ENCODE data around the gene DEFB123. TPM values are rescaled to one million over a fixed set of nuclear protein-coding genes. Genes with fewer than 3 reads are reported as not detected.
"Not testable (repeated sequence)": the region's sequence is repeated elsewhere in the genome, so short reads cannot be mapped to it uniquely, and the experiment has no call there.

DEFB123 gene, protein sequence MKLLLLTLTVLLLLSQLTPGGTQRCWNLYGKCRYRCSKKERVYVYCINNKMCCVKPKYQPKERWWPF
- not detected for total RNA-seq (ENCODE audit: insufficient read depth, low replicate concordance)

DNA sequence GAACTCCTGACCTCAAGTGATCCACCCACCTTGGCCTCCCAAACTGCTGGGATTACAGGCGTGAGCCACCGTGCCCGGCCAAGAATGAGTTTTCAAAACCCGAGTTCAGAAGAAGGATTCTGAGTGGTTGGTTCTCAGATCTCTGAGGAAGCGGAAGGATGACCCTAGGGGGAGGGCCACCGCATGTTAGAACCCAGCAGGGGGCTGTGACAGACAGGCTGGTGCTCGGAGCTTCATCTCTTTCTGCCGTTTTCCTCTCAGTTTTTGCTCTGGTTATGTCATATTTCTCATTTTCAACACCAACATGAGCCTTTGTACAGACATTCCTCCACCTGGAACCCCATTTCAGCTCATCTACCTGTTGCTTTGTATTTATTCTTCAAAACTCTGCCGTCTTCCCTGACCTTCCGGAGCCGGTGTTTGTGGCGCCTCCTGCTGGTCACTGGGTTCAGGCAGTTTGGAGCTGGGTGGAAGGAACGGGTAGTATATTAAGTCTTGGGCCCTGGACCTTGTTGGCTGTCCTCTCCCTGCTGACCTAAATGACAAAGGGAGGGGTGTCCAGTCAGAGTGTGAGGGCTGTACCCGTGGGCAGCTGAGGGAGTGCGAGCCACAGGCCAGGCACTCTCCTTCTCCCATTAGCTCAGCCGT lies at the start of gene DEFB123:
Gene DEFB123, plus strand, starts transcription at position 621 of the 648 bp plus-strand sequence. CDS start 67 bp downstream, outside the sequence.
- DNase-seq (ENCODE audit: low spot score) = no peak

DNA sequence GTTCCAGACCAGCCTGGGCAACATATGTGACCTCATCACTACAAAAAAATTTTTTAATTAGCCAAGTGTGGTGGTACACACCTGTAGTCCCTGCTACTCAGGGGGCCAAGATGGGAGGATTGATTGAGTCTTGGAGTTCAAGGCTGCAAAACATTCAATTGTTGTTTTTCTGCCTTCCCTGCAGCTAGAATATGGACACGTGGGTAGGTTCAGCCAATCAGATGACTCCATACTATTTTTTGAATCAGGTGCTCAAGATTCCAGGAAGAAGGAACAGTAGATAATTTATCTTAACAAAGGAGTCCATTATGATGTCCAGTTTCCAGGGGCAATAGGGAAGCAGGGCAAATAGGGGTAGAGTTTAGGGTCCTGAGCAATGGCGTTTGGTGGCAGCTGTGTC lies 47.6 kb upstream of the DEFB123 start:
- DNase-seq (ENCODE audit: low spot score) = no peak

DNA sequence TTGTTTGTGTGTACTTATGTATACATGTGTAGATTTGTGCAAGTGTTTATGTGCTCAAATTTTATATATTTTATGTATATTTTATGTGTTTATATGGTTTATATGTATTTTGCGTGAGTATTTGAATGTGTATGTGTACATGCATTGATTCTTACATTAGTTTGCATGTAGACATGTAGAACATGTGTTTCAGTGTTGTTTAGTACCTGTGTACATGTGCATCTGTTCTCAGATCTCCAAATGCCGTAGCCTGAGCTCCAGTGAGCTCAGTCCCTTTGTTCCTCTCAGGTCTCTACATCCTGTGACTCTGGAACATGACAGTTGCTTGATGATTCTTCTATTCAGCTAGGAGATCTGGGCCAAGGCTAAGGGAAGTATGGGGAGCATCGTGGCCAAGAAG lies 45.5 kb upstream of the DEFB123 start:
- DNase-seq (ENCODE audit: low spot score) = no peak

DNA sequence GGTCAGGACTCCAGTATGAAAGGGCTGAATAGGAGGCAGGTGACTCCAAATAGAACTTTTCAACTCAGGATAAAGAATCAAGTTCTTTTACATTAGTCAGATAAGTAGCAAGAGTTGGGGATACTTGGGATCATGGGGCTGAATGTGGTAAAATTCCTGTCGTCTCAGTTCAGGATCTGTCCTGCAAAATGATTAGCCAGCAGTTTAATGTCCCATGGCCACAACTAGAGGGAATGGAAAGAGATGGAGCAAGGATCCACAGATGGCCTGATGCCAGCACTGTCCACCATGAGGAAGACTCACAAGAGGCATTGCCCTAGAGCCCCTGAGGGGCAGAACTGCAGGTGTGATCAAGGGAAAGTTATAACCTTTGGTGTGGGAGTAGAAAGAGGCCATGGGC lies 36.5 kb upstream of the DEFB123 start:
- DNase-seq (ENCODE audit: low spot score) = no peak

DNA sequence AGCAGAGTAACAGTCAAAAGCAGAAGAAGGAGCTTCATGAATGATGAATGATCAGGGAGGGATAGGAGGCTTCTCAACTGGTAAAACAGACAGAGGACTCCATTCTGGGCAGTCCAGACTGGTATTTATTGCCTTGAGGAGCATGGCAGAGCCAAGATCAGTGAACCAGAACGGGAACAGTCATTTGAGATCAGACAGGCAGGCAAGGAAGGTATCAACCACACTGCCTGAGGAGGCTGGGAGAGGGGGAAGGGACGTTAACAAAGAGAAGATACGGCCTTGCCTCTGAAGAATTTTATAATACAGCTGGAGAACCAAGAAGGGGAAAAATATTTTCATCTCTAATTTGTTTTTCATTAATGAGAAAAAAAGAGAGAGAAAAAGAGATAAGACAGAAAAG lies 34.3 kb upstream of the DEFB123 start, which contains the start of gene DEFB121:
Gene DEFB121, minus strand, starts transcription at position 101 of the 400 bp plus-strand sequence. Its CDS starts 63 bp downstream, at position 38.
- DNase-seq (ENCODE audit: low spot score) = no peak

DNA sequence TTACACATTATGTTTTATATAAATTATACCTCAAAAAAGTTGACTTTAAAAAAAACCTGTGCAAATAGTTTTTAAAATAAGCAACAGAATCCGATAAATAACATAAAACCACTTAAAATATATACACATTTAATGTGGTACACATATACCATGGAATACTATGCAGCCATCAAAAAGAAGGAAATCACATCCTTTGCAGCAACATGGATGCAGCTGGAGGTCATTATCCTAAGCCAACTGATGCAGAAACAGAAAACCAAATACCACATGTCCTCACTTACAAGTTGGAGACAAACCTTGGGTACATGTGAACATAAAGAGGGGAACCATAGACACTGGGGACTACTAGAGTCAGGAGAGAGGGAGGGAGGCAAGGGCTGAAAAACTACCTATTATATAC lies 30.4 kb upstream of the DEFB123 start:
- DNase-seq (ENCODE audit: low spot score) = no peak

DNA sequence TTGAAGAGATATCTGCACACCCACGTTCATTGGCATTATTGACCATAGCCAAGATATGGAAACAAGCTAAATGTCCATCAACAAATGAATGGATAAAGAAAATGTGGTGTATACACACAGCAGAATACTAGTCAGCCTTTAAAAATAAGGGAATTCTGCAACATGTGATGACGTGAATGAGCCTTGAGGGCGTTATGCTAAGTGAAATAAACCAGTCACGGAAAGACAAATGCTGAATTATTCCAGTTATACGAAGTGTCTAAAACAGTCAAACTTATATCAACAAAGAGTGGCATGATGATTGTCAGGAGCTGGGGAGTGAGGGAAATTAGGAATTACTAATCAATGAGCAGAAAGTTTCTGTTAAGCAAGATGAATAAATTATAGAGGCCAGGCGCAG lies 26.1 kb upstream of the DEFB123 start:
- no peak for DNase-seq (ENCODE audit: low spot score)

DNA sequence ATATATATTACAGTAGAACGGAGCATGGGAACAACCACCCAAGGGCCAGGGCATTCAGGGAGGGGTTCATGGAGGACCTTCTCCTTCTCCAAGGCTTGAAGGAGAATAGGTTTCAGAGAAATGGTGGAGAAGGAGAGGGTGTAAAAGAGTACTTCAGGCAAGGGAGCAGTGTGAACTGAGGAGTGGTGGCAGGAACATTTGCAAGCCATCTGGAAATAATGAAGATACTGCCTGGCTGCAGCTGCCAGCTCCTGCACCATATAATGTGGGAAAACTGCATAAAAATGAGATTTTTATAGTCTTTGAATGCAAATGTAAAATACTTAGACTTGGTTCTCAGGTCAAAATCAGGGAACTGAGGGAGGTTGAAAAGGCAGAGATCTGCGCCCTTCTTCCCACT lies 24.8 kb upstream of the DEFB123 start:
- DNase-seq (ENCODE audit: low spot score) = no peak

DNA sequence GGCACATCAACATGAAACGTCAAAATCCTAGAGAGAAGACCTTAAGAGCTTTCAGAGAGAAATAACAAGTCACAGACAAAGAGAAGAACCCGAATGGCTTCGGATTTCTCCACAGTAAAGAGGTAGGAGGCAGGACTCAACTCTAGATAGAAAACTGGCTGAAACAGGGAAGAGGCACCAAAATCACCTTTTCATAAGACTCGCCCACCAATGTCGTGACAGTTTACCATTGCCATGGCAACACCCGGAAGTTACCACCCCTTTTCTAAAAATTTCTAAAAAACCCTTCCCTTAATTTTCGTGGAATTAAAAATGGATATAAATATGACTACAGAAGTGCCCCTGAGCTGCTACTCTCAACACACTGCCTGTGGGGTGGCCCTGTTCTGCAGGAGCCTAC lies 22.1 kb upstream of the DEFB123 start:
- DNase-seq (ENCODE audit: low spot score) = no peak

DNA sequence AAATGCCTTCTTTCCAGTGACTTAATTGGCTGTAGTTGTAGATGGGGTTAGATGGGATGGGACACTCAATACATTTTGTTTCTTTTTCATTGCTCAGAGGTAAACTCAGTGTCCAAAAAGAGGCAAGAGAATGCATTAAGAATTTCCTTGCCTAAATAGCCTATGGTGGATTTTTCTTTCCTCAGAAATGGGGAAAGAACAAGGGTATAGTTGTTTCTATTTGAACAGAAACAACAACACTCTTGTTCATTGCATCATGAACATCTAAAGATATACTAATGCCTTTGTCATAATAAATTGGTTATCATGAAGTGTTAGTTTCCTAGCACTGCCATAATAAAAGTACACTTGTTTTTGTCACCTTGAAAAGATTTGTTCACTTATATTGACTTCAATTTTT lies 14.6 kb upstream of the DEFB123 start:
- no peak for DNase-seq (ENCODE audit: low spot score)

DNA sequence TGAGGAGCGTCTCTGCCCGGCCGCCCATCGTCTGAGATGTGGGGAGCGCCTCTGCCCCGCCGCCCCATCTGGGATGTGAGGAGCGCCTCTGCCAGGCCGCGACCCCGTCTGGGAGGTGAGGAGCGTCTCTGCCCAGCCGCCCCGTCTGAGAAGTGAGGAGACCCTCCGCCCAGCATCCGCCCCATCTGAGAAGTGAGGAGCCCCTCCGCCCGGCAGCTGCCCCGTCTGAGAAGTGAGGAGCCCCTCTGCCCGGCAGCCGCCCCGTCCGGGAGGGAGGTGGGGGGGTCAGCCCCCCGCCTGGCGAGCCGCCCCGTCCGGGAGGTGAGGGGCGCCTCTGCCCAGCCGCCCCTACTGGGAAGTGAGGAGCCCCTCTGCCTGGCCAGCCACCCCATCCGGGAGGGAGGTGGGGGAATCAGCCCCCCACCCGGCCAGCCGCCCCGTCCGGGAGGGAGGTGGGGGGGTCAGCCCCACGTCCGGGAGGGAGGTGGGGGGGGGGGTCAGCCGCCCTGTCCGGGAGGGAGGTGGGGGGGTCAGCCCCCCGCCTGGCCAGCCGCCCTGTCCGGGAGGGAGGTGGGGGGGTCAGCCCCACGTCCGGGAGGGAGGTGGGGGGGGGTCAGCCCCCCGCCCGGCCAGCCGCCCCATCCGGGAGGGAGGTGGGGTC lies 13.4 kb upstream of the DEFB123 start:
- DNase-seq (ENCODE audit: low spot score) = not testable (repeated sequence)

DNA sequence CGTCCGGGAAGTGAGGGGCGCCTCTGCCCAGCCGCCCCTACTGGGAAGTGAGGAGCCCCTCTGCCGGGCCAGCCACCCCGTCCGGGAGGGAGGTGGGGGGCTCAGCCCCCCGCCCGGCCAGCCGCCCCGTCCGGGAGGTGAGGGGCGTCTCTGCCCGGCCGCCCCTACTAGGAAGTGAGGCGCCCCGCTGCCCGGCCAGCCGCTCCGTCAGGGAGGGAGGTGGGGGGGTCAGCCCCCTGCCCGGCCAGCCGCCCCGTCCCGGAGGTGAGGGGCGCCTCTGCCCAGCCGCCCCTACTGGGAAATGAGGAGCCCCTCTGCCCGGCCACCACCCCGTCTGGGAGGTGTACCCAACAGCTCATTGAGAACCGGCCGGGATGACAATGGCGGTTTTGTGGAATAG lies 12.9 kb upstream of the DEFB123 start:
- not testable (repeated sequence) for DNase-seq (ENCODE audit: low spot score)

DNA sequence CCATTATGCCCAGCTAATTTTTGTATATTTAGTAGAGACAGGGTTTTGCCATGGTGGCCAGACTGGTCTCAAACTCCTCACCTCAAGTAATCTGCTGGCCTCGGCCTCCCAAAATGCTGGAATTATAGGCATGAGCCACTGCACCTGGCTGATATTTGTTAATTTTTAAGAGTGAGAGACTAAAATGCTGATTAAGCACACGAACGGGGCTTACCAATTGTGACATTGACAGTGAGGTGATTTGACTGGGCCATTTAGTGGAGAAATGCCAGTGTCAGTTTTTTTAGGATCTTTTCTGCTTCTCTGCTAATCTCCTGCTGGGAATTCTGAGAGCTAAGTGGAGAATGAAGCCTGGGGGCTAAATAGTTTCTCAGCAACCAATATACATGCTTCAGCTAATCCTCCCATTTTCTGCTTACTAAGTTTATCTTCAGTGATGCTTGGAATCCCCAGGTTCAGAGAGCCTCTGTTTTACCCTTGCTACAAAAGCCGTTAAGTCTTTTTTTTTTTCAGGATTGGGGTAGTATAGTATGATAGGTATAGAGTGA lies 9.8 kb upstream of the DEFB123 start:
- DNase-seq (ENCODE audit: low spot score) = no peak

DNA sequence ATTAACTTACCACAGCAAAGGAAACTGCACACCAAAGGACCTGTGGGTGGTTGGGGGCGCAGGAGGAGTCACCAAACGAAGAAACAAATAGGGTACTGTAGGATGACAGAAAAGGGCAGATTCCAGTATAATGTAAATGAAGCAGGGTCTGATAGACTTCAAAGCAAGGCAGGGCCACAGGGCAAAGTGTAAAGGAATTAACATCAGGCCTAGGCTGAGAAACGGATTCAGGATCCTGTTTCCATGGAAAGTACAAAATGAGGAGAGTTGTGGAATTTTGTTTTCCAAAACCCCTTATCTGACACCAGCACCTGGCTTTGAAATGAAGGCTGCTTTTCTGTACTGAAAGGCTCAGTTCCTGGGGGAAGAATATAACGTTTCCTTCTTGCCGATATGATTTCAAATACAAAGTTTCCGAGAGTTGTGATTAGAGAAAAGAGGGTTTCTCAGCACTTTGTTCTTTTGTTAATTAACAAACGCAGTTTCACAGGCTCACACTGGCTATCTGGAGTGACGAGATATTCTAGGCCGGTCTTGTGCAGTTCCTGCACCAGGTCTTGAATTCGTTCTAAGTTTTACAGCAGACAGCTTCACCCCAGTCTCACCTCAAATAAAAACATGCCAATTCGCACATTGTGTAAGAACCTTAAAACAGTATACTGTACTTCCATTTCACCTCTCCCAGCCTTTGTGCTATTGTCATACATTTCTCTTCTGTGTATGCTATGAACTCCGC lies 5.8 kb downstream of the DEFB123 start:
- DNase-seq (ENCODE audit: low spot score) = no peak

DNA sequence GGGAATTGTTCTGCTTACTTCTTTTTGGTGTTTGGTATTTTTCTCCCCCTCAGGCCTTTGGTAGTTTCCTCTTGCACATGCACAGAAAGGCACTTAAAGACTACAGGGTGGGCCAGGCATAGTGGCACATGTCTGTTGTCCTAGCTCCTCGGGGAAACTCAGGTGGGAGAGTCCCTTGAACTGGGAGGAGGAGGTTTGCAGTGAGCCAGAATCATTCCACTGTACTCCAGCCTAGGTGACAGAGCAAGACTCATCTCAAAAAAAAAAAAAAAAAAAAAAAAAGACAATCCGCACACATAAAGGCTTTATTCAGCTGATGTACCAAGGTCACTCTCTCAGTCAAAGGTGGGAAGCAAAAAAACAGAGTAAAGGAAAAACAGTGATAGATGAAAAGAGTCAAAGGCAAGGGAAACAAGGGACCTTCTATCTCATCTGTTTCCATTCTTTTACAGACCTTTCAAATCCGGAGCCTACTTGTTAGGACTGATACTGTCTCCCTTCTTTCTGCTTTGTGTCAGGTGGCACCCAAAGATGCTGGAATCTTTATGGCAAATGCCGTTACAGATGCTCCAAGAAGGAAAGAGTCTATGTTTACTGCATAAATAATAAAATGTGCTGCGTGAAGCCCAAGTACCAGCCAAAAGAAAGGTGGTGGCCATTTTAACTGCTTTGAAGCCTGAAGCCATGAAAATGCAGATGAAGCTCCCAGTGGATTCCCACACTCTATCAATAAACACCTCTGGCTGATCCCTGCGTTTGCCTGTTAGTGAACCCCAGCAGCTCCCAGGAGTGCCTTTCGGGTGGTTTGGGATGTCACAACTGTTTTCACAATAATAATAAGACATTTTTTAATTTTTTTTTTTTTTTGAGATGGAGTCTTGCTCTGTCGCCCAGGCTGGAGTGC lies 9.3 kb downstream of the DEFB123 start:
- DNase-seq (ENCODE audit: low spot score) = no peak

DNA sequence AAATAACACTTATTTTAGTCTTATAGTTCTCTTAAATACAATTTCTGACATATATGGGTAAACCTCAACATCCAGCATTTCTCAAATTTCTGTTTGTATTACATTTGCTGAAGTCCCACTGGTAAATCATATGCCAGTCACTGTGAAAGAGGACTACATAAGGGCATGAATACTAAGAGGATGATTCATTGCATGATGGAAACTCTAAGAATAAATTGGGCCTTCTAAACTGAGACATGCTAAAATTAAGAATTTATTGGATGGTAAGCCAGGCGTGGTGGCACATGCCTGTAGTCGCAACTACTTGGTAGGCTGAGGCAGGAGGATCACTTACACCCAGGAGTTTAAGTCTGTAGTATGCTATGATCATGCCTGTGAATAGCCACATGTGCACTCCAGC lies 12.1 kb downstream of the DEFB123 start:
- no peak for DNase-seq (ENCODE audit: low spot score)

DNA sequence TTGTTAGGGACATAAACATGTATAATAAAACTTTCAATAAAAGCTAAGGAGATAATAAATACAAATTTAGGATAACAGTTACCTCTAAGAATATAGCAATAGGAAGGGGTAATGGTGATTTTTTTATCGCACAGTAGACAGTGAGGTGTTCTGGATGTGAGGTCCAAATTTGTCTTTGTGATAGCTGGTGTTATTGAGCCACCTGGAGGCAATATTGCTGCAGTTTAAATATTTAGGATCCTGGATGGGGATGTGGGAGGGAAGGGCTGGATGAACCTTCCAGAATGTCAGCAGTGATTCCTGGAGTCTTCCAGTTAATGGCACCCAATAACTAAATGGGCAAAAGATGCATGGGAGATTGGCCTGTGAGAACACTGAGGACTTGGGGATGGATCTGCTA lies 13.9 kb downstream of the DEFB123 start:
- DNase-seq (ENCODE audit: low spot score) = no peak

DNA sequence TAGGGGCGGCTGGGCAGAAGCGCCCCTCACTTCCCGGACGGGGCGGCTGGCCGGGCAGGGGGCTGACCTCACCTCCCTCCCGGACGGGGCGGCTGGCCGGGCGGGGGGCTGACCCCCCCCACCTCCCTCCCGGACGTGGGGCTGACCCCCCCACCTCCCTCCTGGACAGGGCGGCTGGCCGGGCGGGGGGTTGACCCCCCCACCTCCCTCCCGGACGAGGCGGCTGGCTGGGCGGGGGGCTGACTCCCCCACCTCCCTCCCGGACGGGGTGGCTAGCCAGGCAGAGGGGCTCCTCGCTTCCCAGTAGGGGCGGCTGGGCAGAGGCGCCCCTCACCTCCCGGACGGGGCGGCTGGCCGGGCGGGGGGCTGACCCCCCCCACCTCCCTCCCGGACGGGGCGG lies 30.5 kb downstream of the DEFB123 start:
- DNase-seq (ENCODE audit: low spot score) = not testable (repeated sequence)

DNA sequence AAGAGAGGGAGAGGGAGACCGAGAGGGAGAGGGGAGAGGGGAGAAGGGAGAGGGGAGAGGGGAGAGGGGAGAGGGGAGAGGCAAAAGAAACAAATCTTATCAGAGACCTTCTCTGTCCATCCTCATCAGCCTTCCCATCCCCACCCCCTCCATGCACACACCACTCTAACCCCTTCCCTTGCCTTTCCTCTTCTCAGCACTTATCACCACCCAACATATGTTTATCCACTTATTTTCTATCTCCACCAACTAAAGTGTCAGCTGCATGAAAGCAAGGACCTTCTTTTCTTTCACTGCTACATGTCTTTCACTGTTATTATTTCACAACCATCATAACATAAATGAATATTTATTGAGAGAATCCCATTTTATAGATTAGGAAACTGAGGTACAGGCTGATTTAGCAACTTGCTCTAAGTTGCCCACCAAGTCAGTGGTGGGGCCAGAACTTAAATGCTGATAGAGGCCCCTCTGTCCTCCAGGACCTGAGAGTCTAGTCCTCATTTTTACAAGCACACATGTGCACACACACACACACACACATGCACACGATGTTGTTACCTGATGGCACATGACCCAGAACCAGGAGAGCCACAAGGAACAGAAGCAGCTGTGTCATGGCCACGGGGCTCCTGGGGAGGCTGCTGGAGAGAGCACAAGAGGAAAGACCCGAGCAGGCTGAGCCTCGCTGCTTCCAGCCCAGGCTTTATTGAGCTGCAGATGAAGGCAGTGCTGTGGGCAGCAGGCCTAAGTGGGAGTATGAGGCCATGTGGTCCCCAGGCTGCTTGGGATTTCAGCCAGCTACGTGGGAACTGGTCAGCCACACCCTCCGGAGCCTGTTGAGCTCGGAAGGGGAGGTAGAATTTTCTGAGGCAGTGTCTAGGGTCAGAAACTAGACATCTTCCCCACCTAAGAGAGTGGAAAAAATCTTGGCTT lies 32.2 kb downstream of the DEFB123 start:
- DNase-seq (ENCODE audit: low spot score) = peak; percentile 86
